ENCODE results near the gene ULBP3.

- TF ChIP-seq CTCF (IDR thresholded peaks at IDR 0.05) (no peak), POLR2A (IDR thresholded peaks at IDR 0.05) (no peak)
These were observed 3.3 kb upstream of the ULBP3 start for GRCh38 chr6:150072201-150072600.

Measured in Peyer's patch (tissue), 4 donors.